H1 (cell line): Measurements from ENCODE around the gene TRABD2B. TPM values are rescaled to one million over a fixed set of nuclear protein-coding genes. Genes with fewer than 3 reads are reported as not detected.

ENCODE experiments used
- CREB1 ChIP-seq: IDR thresholded peaks from 2 replicates; pipeline ENCODE4 v1.6.1; 2012; ENCODE audit warnings: inconsistent platforms
- EP300 ChIP-seq, 2 experiments: IDR thresholded peaks; 1 replicate in 1 of 2; 2 replicates in 1 of 2; pipeline ENCODE4 v1.6.1; 2011 to 2012; ENCODE audit warnings: low read depth in 2 of 2, low read length in 2 of 2, mild to moderate bottlenecking in 2 of 2, borderline replicate concordance in 1 of 2, inconsistent platforms in 1 of 2, moderate library complexity in 1 of 2
- FOSL1 ChIP-seq: IDR thresholded peaks from 2 replicates; pipeline ENCODE4 v1.6.1; 2011; ENCODE audit warnings: mild to moderate bottlenecking, low read depth, low read length, moderate library complexity; ENCODE audit not compliant: insufficient read depth
- JUN ChIP-seq: IDR thresholded peaks from 2 replicates; pipeline ENCODE4 v1.6.1; 2011; ENCODE audit warnings: low read depth, mild to moderate bottlenecking, improper control_type of control experiment, low read length
- SIN3A ChIP-seq, 2 experiments: IDR thresholded peaks in 1 of 2; conservative IDR thresholded peaks in 1 of 2; 2 replicates each; pipeline ENCODE4 v1.6.1; 2011 to 2012; ENCODE audit warnings: low read length in 2 of 2, improper control_type of control experiment in 1 of 2, low read depth in 1 of 2, mild to moderate bottlenecking in 1 of 2
- SP2 ChIP-seq: IDR thresholded peaks from 2 replicates; pipeline ENCODE4 v1.6.1; 2012; ENCODE audit warnings: mild to moderate bottlenecking, low read length, inconsistent platforms
- polyA plus RNA-seq, 7 experiments: library from polyadenylated mRNA; depleted of rRNA in 3 of 7; stranded (reverse) in 5 of 7; unstranded in 2 of 7; fragments of >200 nt in 5 of 7; fragments of 200-250 nt in 2 of 7; gene quantifications; 1 replicate in 5 of 7; 2 replicates in 1 of 7; 4 replicates in 1 of 7; pipeline versions ENCODE4 v1.2.1 to v1.2.3, GENCODE V29; 2011 to 2013; ENCODE audit warnings: missing spikeins in 2 of 7, mixed read lengths in 2 of 7
- total RNA-seq: library from RNA; stranded (reverse); fragmentation: NEBNext Ultra II Directional; extraction: Animal tissue kit (Norgen Biotek cat#: 25700); gene quantifications from 2 replicates; pipeline ENCODE4 v1.2.1, GENCODE V29; 2021

The TRABD2B gene
- total and polyA plus RNA-seq, 2 of the 8 experiments (the other 6 are each of a cell fraction or from before 2014, with no cell fraction given), result 0.95 to 3.4 TPM

DNA sequence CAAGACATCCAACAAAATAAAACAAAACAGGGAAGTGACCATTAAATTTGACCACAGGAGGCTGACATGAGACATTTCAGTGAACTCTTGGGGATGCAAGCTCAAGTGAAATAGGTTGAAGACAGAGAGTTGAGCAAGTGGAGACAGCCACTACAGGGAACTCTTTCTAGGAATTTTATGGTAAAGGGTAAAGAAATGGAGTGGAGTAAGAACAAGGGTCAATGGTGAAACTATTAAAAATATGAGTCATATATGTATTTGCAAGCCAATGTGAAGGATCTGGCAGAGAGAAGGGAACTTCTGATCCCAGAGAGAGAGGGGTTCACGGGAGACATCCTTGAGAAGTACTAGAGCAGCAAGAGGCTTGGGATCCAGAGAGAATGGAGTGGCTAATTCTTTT, 9.1 kb upstream of the TRABD2B start (continued):
- no peak for TF ChIP-seq EP300 (IDR thresholded peaks at IDR 0.05; ENCODE audit: borderline replicate concordance in 1 of 2, low read depth in 2 of 2, low read length in 2 of 2)
- no peak for TF ChIP-seq SIN3A (conservative IDR thresholded peaks at IDR 0.05 in 1 of 2, IDR thresholded peaks at IDR 0.05 in 1 of 2; ENCODE audit: low read depth in 1 of 2, low read length in 2 of 2)
- TF ChIP-seq JUN, result no peak
- no peak for TF ChIP-seq SP2
- no peak for TF ChIP-seq FOSL1
- no peak for TF ChIP-seq CREB1
